ENCODE results near the gene CERS5.

GRCh38 chr12:50200552-50201273 is 33.5 kb upstream of the CERS5 start:
- no peak for TF ChIP-seq CTCF (optimal IDR thresholded peaks at IDR 0.05 in 1 of 3, IDR thresholded peaks at IDR 0.05 in 1 of 3, conservative IDR thresholded peaks at IDR 0.05 in 1 of 3; ENCODE audit: extremely low read depth in 1 of 3, insufficient read depth in 2 of 3, low read length in 3 of 3)
- TF ChIP-seq EZH2 (IDR thresholded peaks at IDR 0.05; ENCODE audit: low read length), result no peak

Data from keratinocyte (primary cell).